MM.1S (cell line): ENCODE measurements around the gene BACH2.

Source experiments
- DNase-seq: peaks from one replicate; pipeline ENCODE4 v3.0.0-alpha.2; 2015
- H2AFZ ChIP-seq: fragments of 300-600 bp; sonication (generic); 2 replicates; pipeline ENCODE4 v1.6.0; 2016; ENCODE audit warnings: antibody characterized with exemption, low read length
- H3F3A ChIP-seq: fragments of 300-600 bp; sonication (generic); 2 replicates; pipeline ENCODE4 v1.6.1; 2016; ENCODE audit warnings: mild to moderate bottlenecking, antibody characterized with exemption, low read length, moderate library complexity, mixed read lengths; ENCODE audit not compliant: insufficient read depth
- H3K27ac ChIP-seq: fragments of 300-600 bp; sonication (generic); 2 replicates; pipeline ENCODE4 v1.5.1; 2016; ENCODE audit warnings: mild to moderate bottlenecking, low read length
- H3K27me3 ChIP-seq: fragments of 300-600 bp; sonication (generic); replicated peaks from 2 replicates; pipeline ENCODE4 v1.6.0; 2016; ENCODE audit warnings: low read length; ENCODE audit not compliant: insufficient read depth
- H3K36me3 ChIP-seq: fragments of 300-600 bp; sonication (generic); replicated peaks from 2 replicates; pipeline ENCODE4 v1.6.1; 2016; ENCODE audit warnings: mild to moderate bottlenecking, low read length, mixed read lengths; ENCODE audit not compliant: insufficient read depth
- H3K4me1 ChIP-seq: fragments of 300-600 bp; sonication (generic); 2 replicates; pipeline ENCODE4 v1.6.1; 2016; ENCODE audit warnings: low read length, mixed read lengths
- H3K4me2 ChIP-seq: fragments of 300-600 bp; sonication (generic); 2 replicates; pipeline ENCODE4 v1.6.0; 2016; ENCODE audit warnings: low read depth, low read length
- H3K4me3 ChIP-seq: fragments of 300-600 bp; sonication (generic); 2 replicates; pipeline ENCODE4 v1.5.1; 2016; ENCODE audit warnings: low read length, mixed read lengths
- H3K79me2 ChIP-seq: fragments of 300-600 bp; sonication (generic); 2 replicates; pipeline ENCODE4 v1.6.1; 2016; ENCODE audit warnings: mixed run types, low read length, mixed read lengths
- H3K9ac ChIP-seq: fragments of 300-600 bp; sonication (generic); 2 replicates; pipeline ENCODE4 v1.6.1; 2016; ENCODE audit warnings: low read length, mixed read lengths
- H3K9me2 ChIP-seq: fragments of 300-600 bp; sonication (generic); replicated peaks from 2 replicates; pipeline ENCODE4 v1.6.1; 2016; ENCODE audit warnings: mild to moderate bottlenecking, low read length, mixed read lengths; ENCODE audit not compliant: insufficient read depth
- H3K9me3 ChIP-seq: fragments of 300-600 bp; sonication (generic); replicated peaks from 2 replicates; pipeline ENCODE4 v1.6.1; 2016; ENCODE audit warnings: mild to moderate bottlenecking, low read length, mixed read lengths; ENCODE audit not compliant: insufficient read depth
- H4K20me1 ChIP-seq: fragments of 300-600 bp; sonication (generic); 2 replicates; pipeline ENCODE4 v1.6.1; 2016; ENCODE audit warnings: mild to moderate bottlenecking, low read length, moderate library complexity, mixed read lengths; ENCODE audit not compliant: insufficient read depth
- EZH2 ChIP-seq: fragments of 300-600 bp; sonication (generic); optimal IDR thresholded peaks from 2 replicates; pipeline ENCODE3; 2017; ENCODE audit warnings: low read depth, mild to moderate bottlenecking, antibody characterized with exemption, low read length, mixed read lengths
- EZH2phosphoT487 ChIP-seq: fragments of 300-600 bp; sonication (generic); IDR thresholded peaks from 2 replicates; pipeline ENCODE4 v1.6.1; 2018; ENCODE audit warnings: antibody characterized with exemption, low read length
- TF ChIP-seq, protein P1 (sequence below): fragments of 300-600 bp; sonication (generic); IDR thresholded peaks from 2 replicates; pipeline ENCODE4 v1.5.1; 2016; ENCODE audit warnings: antibody characterized with exemption, low read length, mixed read lengths

BACH2 gene

DNA sequence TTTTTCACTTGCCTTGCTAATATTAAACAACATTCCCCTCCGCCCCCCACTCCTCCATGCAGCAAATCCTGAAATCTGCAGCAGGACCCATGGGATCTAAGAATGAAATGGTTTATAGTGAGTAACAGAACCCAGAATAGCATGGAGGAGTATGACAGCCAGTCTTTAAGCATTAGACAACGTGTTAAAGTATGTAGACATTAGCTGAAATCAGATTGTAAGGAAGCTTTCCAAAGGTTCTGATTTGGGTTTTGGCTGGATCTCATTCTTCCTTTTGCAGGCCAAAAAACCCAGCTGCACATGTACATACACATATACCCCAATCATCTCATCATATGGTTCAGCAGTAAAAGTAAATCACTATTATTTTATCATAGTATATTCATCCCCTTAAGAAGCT lies 275.9 kb downstream of the BACH2 start:
- Histone ChIP-seq H3K27me3 (no peaks in the 10 kb centered on the region), H3K9me3 (no peaks in the 10 kb centered on the region), H3K79me2 (no peaks in the 10 kb centered on the region), H3K4me2 (no peak overlapping the region), H3K36me3 (no peaks in the 10 kb centered on the region; the same call in 1 of the 2 replicates), H3K9me2 (no peaks in the 10 kb centered on the region), H4K20me1 (no peaks in the 10 kb centered on the region), H3F3A (no peaks in the 10 kb centered on the region), H3K27ac (no peak overlapping the region), H3K4me1 (no peaks in the 10 kb centered on the region), H3K9ac (no peak overlapping the region), H3K4me3 (no peak overlapping the region), H2AFZ (no peak overlapping the region)
- TF ChIP-seq, protein P1, sequence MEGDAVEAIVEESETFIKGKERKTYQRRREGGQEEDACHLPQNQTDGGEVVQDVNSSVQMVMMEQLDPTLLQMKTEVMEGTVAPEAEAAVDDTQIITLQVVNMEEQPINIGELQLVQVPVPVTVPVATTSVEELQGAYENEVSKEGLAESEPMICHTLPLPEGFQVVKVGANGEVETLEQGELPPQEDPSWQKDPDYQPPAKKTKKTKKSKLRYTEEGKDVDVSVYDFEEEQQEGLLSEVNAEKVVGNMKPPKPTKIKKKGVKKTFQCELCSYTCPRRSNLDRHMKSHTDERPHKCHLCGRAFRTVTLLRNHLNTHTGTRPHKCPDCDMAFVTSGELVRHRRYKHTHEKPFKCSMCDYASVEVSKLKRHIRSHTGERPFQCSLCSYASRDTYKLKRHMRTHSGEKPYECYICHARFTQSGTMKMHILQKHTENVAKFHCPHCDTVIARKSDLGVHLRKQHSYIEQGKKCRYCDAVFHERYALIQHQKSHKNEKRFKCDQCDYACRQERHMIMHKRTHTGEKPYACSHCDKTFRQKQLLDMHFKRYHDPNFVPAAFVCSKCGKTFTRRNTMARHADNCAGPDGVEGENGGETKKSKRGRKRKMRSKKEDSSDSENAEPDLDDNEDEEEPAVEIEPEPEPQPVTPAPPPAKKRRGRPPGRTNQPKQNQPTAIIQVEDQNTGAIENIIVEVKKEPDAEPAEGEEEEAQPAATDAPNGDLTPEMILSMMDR: no peak
- no peak for TF ChIP-seq EZH2
- TF ChIP-seq EZH2phosphoT487: no peak
- DNase-seq: no peak

GRCh38 chr6:90019216-90019615 lies 277.4 kb downstream of the BACH2 start:
- Histone ChIP-seq H3K27me3 (no peaks in the 10 kb centered on the region), H3K9me2 (no peaks in the 10 kb centered on the region), H3K36me3 (no peaks in the 10 kb centered on the region; the same call in 1 of the 2 replicates), H3F3A (no peaks in the 10 kb centered on the region), H2AFZ (no peak overlapping the region), H4K20me1 (no peaks in the 10 kb centered on the region), H3K79me2 (no peaks in the 10 kb centered on the region), H3K9me3 (no peaks in the 10 kb centered on the region), H3K4me3 (no peak overlapping the region), H3K27ac (no peak overlapping the region), H3K4me2 (no peak overlapping the region), H3K4me1 (no peaks in the 10 kb centered on the region), H3K9ac (no peak overlapping the region)
- TF ChIP-seq EZH2phosphoT487 (no peak), EZH2 (no peak)
- TF ChIP-seq, protein P1: no peak
- no peak for DNase-seq

DNA sequence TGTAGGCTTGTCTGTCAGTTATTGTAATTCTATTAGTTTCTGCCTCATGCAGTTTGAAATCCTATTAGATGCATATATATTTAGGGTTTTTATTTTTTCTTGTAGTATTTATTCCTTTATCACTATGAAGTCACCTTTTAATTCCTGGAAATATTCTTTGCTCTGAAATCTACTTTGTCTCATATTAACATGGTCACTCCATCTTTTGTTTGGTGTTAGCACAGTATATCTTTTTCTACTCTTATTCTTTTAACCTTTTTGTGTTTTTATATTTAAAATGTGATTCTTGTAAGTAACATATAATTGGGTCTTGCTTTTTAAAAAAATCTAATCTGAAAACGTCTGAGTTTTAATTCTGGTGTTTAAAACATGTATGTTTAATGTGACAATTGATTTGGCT lies 280.8 kb downstream of the BACH2 start:
- H2AFZ ChIP-seq: no peak overlapping the region
- no peaks in the 10 kb centered on the region; the same call in 1 of the 2 replicates for H3K36me3 ChIP-seq
- H3K27ac ChIP-seq: no peak overlapping the region
- H3K27me3 ChIP-seq: no peaks in the 10 kb centered on the region
- no peaks in the 10 kb centered on the region for H3K9me3 ChIP-seq
- H3K4me1 ChIP-seq: no peaks in the 10 kb centered on the region
- TF ChIP-seq EZH2phosphoT487 (no peak), EZH2 (no peak)
- TF ChIP-seq, protein P1: no peak
- H3K4me3 ChIP-seq: no peak overlapping the region
- DNase-seq: no peak
- no peaks in the 10 kb centered on the region for H3K79me2 ChIP-seq
- H3F3A ChIP-seq: no peaks in the 10 kb centered on the region
- no peaks in the 10 kb centered on the region for H4K20me1 ChIP-seq
- no peaks in the 10 kb centered on the region for H3K9me2 ChIP-seq
- H3K9ac ChIP-seq: no peak overlapping the region
- no peak overlapping the region for H3K4me2 ChIP-seq
